HEK293T (cell line): ENCODE measurements around the gene PPIL4.

Source experiments
- FOXA1 ChIP-seq: fragments of 450-650 bp; IDR thresholded peaks from 2 replicates; pipeline ENCODE4 v1.6.1; 2016; ENCODE audit warnings: mild to moderate bottlenecking
- FOXM1 ChIP-seq: fragments of 450-650 bp; IDR thresholded peaks from 2 replicates; pipeline ENCODE4 v1.6.1; 2017; ENCODE audit warnings: mild to moderate bottlenecking, borderline replicate concordance
- SP1 ChIP-seq: fragments of 450-650 bp; IDR thresholded peaks from 2 replicates; pipeline ENCODE4 v1.6.1; 2017

DNA sequence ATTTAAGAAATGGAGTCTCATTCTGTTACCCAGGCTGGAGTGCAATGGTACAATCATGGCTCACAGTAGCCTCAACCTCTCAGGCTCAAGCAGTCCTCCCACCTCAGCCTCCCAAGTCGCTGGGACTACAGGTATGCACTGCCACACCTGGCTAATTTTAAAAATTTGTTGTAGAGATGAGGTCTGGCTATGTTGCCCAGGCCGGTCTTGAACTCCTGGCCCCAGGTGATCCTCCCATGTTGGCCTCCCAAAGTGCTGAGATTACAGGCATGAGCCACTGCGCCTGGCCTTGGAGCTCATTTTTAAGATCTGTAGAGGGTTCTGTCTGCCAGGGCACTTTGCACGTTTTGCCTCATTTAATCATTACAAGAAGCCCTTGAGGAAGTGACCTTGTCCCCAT lies 78.6 kb downstream of the PPIL4 start:
- no peak for TF ChIP-seq SP1
- TF ChIP-seq FOXM1, result no peak
- no peak for TF ChIP-seq FOXA1
